ENCODE measurements around the gene CNNM4.

CNNM4 gene

GRCh38 chr2:96760036-96760985 is at the start of gene CNNM4 (continued):
- TF ChIP-seq, protein P1, sequence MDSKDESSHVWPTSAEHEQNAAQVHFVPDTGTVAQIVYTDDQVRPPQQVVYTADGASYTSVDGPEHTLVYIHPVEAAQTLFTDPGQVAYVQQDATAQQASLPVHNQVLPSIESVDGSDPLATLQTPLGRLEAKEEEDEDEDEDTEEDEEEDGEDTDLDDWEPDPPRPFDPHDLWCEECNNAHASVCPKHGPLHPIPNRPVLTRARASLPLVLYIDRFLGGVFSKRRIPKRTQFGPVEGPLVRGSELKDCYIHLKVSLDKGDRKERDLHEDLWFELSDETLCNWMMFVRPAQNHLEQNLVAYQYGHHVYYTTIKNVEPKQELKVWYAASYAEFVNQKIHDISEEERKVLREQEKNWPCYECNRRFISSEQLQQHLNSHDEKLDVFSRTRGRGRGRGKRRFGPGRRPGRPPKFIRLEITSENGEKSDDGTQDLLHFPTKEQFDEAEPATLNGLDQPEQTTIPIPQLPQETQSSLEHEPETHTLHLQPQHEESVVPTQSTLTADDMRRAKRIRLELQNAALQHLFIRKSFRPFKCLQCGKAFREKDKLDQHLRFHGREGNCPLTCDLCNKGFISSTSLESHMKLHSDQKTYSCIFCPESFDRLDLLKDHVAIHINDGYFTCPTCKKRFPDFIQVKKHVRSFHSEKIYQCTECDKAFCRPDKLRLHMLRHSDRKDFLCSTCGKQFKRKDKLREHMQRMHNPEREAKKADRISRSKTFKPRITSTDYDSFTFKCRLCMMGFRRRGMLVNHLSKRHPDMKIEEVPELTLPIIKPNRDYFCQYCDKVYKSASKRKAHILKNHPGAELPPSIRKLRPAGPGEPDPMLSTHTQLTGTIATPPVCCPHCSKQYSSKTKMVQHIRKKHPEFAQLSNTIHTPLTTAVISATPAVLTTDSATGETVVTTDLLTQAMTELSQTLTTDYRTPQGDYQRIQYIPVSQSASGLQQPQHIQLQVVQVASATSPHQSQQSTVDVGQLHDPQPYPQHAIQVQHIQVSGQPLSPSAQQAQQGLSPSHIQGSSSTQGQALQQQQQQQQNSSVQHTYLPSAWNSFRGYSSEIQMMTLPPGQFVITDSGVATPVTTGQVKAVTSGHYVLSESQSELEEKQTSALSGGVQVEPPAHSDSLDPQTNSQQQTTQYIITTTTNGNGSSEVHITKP (tag by site-specific recombination; IDR thresholded peaks at IDR 0.05): peak; percentile 65
- TF ChIP-seq OVOL3 (tag by site-specific recombination; IDR thresholded peaks at IDR 0.05) (no peak), TRIM28 (IDR thresholded peaks at IDR 0.05; ENCODE audit: borderline replicate concordance, low read length) (no peak), ZNF670 (tag by site-specific recombination; IDR thresholded peaks at IDR 0.05; ENCODE audit: low read depth) (no peak), ZNF202 (tag by site-specific recombination; IDR thresholded peaks at IDR 0.05; ENCODE audit: borderline replicate concordance) (no peak), ZFP41 (tag by site-specific recombination; IDR thresholded peaks at IDR 0.05; ENCODE audit: borderline replicate concordance) (no peak), ZNF433 (tag by site-specific recombination; IDR thresholded peaks at IDR 0.05; ENCODE audit: low read depth) (no peak), ZNF211 (tag by site-specific recombination; IDR thresholded peaks at IDR 0.05; ENCODE audit: low read depth) (no peak), ZNF146 (tag by site-specific recombination; IDR thresholded peaks at IDR 0.05) (no peak), MZF1 (tag by site-specific recombination; IDR thresholded peaks at IDR 0.05; ENCODE audit: borderline replicate concordance) (no peak), ZNF571 (tag by site-specific recombination; IDR thresholded peaks at IDR 0.05) (no peak), ZNF26 (tag by site-specific recombination; IDR thresholded peaks at IDR 0.05) (no peak), KLF17 (tag by site-specific recombination; IDR thresholded peaks at IDR 0.05) (no peak), IKZF3 (tag by site-specific recombination; IDR thresholded peaks at IDR 0.05) (no peak), ZNF184 (tag by site-specific recombination; IDR thresholded peaks at IDR 0.05) (no peak), ZNF837 (tag by site-specific recombination; IDR thresholded peaks at IDR 0.05) (no peak), ZNF785 (tag by site-specific recombination; IDR thresholded peaks at IDR 0.05) (no peak), ZNF19 (tag by site-specific recombination; IDR thresholded peaks at IDR 0.05; ENCODE audit: low read depth) (no peak), SP2 (tag by site-specific recombination; IDR thresholded peaks at IDR 0.05) (peak; percentile 88), ZNF768 (tag by site-specific recombination; IDR thresholded peaks at IDR 0.05) (no peak), ZBTB11 (tag by site-specific recombination; conservative IDR thresholded peaks at IDR 0.05; ENCODE audit: low read depth) (no peak)
- TF ChIP-seq, protein P2, sequence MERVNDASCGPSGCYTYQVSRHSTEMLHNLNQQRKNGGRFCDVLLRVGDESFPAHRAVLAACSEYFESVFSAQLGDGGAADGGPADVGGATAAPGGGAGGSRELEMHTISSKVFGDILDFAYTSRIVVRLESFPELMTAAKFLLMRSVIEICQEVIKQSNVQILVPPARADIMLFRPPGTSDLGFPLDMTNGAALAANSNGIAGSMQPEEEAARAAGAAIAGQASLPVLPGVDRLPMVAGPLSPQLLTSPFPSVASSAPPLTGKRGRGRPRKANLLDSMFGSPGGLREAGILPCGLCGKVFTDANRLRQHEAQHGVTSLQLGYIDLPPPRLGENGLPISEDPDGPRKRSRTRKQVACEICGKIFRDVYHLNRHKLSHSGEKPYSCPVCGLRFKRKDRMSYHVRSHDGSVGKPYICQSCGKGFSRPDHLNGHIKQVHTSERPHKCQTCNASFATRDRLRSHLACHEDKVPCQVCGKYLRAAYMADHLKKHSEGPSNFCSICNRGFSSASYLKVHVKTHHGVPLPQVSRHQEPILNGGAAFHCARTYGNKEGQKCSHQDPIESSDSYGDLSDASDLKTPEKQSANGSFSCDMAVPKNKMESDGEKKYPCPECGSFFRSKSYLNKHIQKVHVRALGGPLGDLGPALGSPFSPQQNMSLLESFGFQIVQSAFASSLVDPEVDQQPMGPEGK (tag by site-specific recombination; IDR thresholded peaks at IDR 0.05): no peak
- TF ChIP-seq, protein P3, sequence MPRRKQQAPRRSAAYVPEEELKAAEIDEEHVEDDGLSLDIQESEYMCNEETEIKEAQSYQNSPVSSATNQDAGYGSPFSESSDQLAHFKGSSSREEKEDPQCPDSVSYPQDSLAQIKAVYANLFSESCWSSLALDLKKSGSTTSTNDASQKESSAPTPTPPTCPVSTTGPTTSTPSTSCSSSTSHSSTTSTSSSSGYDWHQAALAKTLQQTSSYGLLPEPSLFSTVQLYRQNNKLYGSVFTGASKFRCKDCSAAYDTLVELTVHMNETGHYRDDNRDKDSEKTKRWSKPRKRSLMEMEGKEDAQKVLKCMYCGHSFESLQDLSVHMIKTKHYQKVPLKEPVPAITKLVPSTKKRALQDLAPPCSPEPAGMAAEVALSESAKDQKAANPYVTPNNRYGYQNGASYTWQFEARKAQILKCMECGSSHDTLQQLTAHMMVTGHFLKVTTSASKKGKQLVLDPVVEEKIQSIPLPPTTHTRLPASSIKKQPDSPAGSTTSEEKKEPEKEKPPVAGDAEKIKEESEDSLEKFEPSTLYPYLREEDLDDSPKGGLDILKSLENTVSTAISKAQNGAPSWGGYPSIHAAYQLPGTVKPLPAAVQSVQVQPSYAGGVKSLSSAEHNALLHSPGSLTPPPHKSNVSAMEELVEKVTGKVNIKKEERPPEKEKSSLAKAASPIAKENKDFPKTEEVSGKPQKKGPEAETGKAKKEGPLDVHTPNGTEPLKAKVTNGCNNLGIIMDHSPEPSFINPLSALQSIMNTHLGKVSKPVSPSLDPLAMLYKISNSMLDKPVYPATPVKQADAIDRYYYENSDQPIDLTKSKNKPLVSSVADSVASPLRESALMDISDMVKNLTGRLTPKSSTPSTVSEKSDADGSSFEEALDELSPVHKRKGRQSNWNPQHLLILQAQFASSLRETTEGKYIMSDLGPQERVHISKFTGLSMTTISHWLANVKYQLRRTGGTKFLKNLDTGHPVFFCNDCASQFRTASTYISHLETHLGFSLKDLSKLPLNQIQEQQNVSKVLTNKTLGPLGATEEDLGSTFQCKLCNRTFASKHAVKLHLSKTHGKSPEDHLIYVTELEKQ (tag by site-specific recombination; IDR thresholded peaks at IDR 0.05; ENCODE audit: borderline replicate concordance): no peak
